ENCODE results near the gene VWA5B2. TPM values are rescaled to one million over a fixed set of nuclear protein-coding genes. Genes with fewer than 3 reads are reported as not detected.

Gene VWA5B2
- total and polyA plus RNA-seq, 9 of the 15 experiments (the other 6 are each of a cell fraction or from before 2014, with no cell fraction given) = 0.04 TPM; not detected in 8

GRCh38 chr3:184259878-184260723 is 30.7 kb downstream of the VWA5B2 start (continued):
- TF ChIP-seq ZBTB11 (CRISPR knock-in tag; IDR thresholded peaks at IDR 0.05) = peak in 1 of 3 experiments; percentile 18; a peak in 1 of 6 replicates
- no peak for TF ChIP-seq AFF1 (IDR thresholded peaks at IDR 0.05; ENCODE audit: low read depth in 1 of 2, partially characterized antibody in 2 of 2)
- TF ChIP-seq ARNT (IDR thresholded peaks at IDR 0.05) = no peak
- TF ChIP-seq CC2D1A (IDR thresholded peaks at IDR 0.05) = no peak
- TF ChIP-seq POLR2G (IDR thresholded peaks at IDR 0.05; ENCODE audit: low read depth, low read length) = peak; percentile 34; the same call in 1 of the 2 replicates
- no peak for TF ChIP-seq RBM25 (IDR thresholded peaks at IDR 0.05; ENCODE audit: low read depth, low read length, severe bottlenecking)
- no peak for TF ChIP-seq SMAD3 (CRISPR knock-in tag; conservative IDR thresholded peaks at IDR 0.05)
- TF ChIP-seq ETS1 (conservative IDR thresholded peaks at IDR 0.05; ENCODE audit: control insufficient read depth, low read depth, low read length) = peak; percentile 54; the same call in 1 of the 2 replicates
- TF ChIP-seq RBBP5 (IDR thresholded peaks at IDR 0.05; ENCODE audit: borderline replicate concordance, insufficient read depth, low read length, poor library complexity, severe bottlenecking) = peak; percentile 9
- peak in 1 of 2 experiments; percentile 37; a peak in 1 of 4 replicates for TF ChIP-seq ZNF639 (CRISPR knock-in tag; conservative IDR thresholded peaks at IDR 0.05 in 1 of 2, IDR thresholded peaks at IDR 0.05 in 1 of 2)
- no peak for TF ChIP-seq EZH2 (IDR thresholded peaks at IDR 0.05; ENCODE audit: borderline replicate concordance, low read depth, low read length)
- TF ChIP-seq FOS (IDR thresholded peaks at IDR 0.05; ENCODE audit: extremely low read depth, insufficient read length) = no peak
- no peak for TF ChIP-seq ZFX (CRISPR knock-in tag; IDR thresholded peaks at IDR 0.05)
- peak; percentile 28 for TF ChIP-seq PCBP1 (IDR thresholded peaks at IDR 0.05; ENCODE audit: low read depth, low read length, poor library complexity, severe bottlenecking)

All from K562 (cell line).